Thyroid gland (tissue), 4 donors: ENCODE data around the gene TRAF3IP3. TPM values are rescaled to one million over a fixed set of nuclear protein-coding genes. Genes with fewer than 3 reads are reported as not detected.

Experiments
- DNase-seq, 2 donors: peaks; one replicate each; pipeline ENCODE4 v3.0.0-alpha.2; 2019
- H3K27ac ChIP-seq, 3 donors: fragments of 200-600 bp; sonication (generic); 1 replicate in 2 of 3; 2 replicates in 1 of 3; pipeline ENCODE4 v1.5.1; 2016 to 2019; ENCODE audit warnings: mild to moderate bottlenecking in 1 of 3, moderate library complexity in 1 of 3
- H3K27me3 ChIP-seq: fragments of 200-600 bp; sonication (generic); one replicate; pipeline ENCODE4 v1.5.1; 2019
- H3K36me3 ChIP-seq, 2 donors: fragments of 200-600 bp; sonication (generic); one replicate each; pipeline ENCODE4 v1.5.1; 2016 to 2019
- H3K4me1 ChIP-seq, 2 donors: fragments of 200-600 bp; sonication (generic); one replicate each; pipeline ENCODE4 v1.5.1; 2017 to 2019
- H3K4me3 ChIP-seq, 3 donors: fragments of 200-600 bp; sonication (generic); replicated peaks in 1 of 3; 1 replicate in 2 of 3; 2 replicates in 1 of 3; pipeline ENCODE4 v1.5.1; 2016; ENCODE audit warnings: mild to moderate bottlenecking in 1 of 3
- H3K9me3 ChIP-seq: fragments of 200-600 bp; sonication (generic); one replicate; pipeline ENCODE4 v1.5.1; 2017
- POLR2A ChIP-seq, 2 donors: fragments of 450-650 bp; IDR thresholded peaks; one replicate each; pipeline ENCODE4 v1.6.1; 2017; ENCODE audit warnings: antibody characterized with exemption in 2 of 2, mild to moderate bottlenecking in 2 of 2, moderate library complexity in 1 of 2
- WGBS, 2 donors: methylation state at CpG; one replicate each; pipeline ENCODE4 v1.1.5; 2017; 5-methylcytosine and 5-hydroxymethylcytosine counted together
- intact Hi-C: fragments of 100-400 bp; cut with DNase I; formaldehyde crosslinking; loops from one replicate; pipeline ENCODE4 v1.15.1; 2023
- total RNA-seq, 4 donors: library from RNA; depleted of rRNA; stranded (reverse); fragments of >200 nt; gene quantifications; one replicate each; pipeline ENCODE4 v1.2.3, GENCODE V29; 2016
- TF ChIP-seq, protein P1 (sequence below), 6 experiments: fragments of 200-600 bp in 3 of 6; fragments of 450-650 bp in 3 of 6; sonication (generic) in 3 of 6; IDR thresholded peaks; one replicate each; pipeline ENCODE4 v1.5.1; 2016 to 2019; ENCODE audit warnings: antibody characterized with exemption in 6 of 6, mild to moderate bottlenecking in 2 of 6, inconsistent platforms in 1 of 6, moderate library complexity in 1 of 6

Gene TRAF3IP3
- total RNA-seq, 4 donors from 2014 or later: 0.93 to 2.8 (median 2.3) TPM

DNA sequence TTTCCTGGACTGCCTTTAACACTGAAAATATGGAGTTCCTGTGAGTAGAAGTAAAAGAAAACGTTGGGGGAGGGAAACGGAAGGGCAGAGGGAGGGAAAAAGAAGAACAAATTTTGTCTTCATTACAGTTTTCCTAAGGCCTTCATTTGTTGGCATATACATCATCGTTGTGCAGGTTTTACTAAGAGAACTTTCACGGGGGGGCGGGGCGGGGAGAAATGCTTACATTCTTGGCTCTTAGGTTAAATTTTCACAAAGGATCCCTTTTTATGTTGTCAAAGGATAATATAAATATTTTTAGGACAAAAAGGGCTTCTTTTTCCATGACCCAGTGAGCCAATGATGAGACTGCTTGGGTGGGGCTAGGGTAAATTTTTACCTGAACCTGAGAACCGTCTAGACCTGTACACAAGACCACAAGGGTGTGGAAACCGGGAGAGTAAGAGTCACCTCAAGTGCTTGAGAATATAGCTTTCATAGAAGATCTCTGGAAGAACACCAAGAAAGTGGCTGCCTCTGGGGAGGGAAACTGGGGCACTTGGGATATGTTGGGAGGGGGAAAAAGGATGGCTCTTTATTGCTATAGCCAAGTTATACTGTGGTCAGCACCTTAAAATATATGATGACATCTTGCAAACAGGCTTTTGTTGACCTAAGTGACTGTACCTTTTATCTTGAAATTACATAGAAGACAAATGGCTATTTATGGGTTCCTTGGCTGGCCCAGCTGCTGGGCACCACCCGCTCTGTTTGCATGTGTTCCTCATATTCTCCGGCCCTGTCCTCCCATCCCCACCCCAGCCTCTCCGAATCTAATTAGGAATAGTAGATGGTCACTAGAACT, 70.0 kb downstream of the TRAF3IP3 start:
- no peak for DNase-seq
- Histone ChIP-seq H3K27ac (no peak overlapping the region), H3K4me1 (peaks cover 9 to 27% of the 10 kb centered on the region in 2 donors), H3K27me3 (no peaks in the 10 kb centered on the region), H3K4me3 (no peak overlapping the region), H3K36me3 (peaks cover 0 to 1% of the 10 kb centered on the region in 2 donors), H3K9me3 (no peaks in the 10 kb centered on the region)
- intact Hi-C loops: no loop called here
- 72% methylated on average over 11 of the region's 11 CpGs for WGBS, 2 donors
- TF ChIP-seq POLR2A (IDR thresholded peaks at IDR 0.05): no peak
- TF ChIP-seq, protein P1, sequence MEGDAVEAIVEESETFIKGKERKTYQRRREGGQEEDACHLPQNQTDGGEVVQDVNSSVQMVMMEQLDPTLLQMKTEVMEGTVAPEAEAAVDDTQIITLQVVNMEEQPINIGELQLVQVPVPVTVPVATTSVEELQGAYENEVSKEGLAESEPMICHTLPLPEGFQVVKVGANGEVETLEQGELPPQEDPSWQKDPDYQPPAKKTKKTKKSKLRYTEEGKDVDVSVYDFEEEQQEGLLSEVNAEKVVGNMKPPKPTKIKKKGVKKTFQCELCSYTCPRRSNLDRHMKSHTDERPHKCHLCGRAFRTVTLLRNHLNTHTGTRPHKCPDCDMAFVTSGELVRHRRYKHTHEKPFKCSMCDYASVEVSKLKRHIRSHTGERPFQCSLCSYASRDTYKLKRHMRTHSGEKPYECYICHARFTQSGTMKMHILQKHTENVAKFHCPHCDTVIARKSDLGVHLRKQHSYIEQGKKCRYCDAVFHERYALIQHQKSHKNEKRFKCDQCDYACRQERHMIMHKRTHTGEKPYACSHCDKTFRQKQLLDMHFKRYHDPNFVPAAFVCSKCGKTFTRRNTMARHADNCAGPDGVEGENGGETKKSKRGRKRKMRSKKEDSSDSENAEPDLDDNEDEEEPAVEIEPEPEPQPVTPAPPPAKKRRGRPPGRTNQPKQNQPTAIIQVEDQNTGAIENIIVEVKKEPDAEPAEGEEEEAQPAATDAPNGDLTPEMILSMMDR (IDR thresholded peaks at IDR 0.05): no peak

DNA sequence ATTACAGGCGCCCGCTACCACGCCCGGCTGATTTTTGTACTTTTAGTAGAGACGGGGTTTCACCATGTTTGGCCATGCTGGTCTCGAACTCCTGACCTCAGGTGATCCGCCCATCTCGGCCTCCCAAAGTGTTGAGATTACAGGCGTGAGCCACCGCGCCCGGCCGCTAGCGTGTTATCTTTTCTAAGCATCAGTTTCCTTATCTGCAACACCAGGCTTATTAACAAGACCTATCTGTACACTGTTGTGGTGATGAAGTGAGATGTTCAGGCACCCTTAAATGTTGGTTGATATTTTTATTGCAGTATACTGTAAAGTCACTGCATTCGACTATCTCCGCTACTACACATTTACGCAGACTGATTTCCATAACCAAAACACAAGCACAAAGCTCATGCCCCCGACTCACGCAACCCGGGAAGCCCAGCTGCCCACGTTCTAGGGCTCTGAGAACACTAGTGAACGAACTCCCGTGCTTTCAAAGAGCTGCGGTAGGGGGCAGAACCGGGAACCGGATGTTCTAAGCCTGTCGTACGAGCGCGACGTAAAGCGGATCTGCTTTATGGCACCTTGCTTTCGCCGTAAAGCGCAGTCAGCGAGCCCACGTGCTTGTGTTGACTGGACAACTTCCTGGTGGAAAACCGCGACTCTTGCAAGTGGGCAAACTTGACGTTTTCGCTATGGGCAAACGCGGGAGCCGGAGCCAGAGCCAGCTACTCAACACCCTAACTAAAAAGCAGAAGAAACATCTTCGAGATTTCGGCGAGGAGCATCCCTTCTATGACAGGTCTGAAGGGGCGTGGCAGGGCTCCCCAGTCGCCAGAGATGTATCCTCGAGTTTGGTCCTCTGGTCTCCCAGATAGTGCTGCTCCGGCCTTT, 71.8 kb downstream of the TRAF3IP3 start, which contains the start of gene UTP25:
Gene UTP25 (plus strand): TSS at position 589 of the 879 bp plus-strand sequence. CDS start 92 bp downstream, at position 681.
- Histone ChIP-seq H3K4me3 (peak within 1 kb of the TSS; percentile 57 to 77 (median 74)), H3K4me1 (peaks cover 9 to 22% of the 10 kb centered on the region in 2 donors), H3K36me3 (peaks cover 7 to 10% of the 10 kb centered on the region in 2 donors), H3K9me3 (no peaks in the 10 kb centered on the region), H3K27ac (peak within 1 kb of the TSS in 2 of 3 donors; percentile 33 to 62), H3K27me3 (no peaks in the 10 kb centered on the region)
- DNase-seq: peak; percentile 93
- intact Hi-C loops: no loop called here
- WGBS, 2 donors: 22 to 37% methylated on average over 33 to 48 of the region's 51 CpGs
- TF ChIP-seq, protein P1 (IDR thresholded peaks at IDR 0.05): peak; percentile 26 to 88 (median 66)
- TF ChIP-seq POLR2A (IDR thresholded peaks at IDR 0.05): peak in 1 of 2 donors; percentile 63

DNA sequence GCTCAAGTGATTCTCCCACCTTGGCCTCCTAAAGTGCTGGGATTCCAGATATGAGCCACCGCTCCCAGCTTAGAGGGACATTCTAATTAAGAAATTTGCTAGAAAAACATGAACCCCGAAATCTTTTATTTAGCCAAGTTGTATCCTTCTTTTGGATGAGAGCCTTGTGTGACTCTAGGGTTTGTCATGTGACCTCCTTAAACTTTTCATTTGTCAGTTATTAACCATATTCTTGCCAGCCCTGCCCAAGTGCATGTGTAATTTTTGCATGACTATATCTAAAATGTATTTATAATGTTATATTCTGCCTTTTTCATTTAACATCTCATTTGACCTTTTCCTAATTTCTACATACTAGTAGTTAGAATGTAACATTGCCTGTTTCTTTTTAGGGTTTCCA, 73.9 kb downstream of the TRAF3IP3 start:
- intact Hi-C loops: no loop called here
- peaks cover 25% of the 10 kb centered on the region in 2 donors for H3K36me3 ChIP-seq
- no peak overlapping the region for H3K4me3 ChIP-seq
- no peak overlapping the region for H3K27ac ChIP-seq
- H3K9me3 ChIP-seq: no peaks in the 10 kb centered on the region
- H3K27me3 ChIP-seq: no peaks in the 10 kb centered on the region
- H3K4me1 ChIP-seq: peaks cover 9 to 18% of the 10 kb centered on the region in 2 donors
- WGBS, 2 donors: 80 to 88% methylated on average over 2 of the region's 2 CpGs
- no peak for DNase-seq
- no peak for TF ChIP-seq POLR2A (IDR thresholded peaks at IDR 0.05)
- TF ChIP-seq, protein P1 (IDR thresholded peaks at IDR 0.05): no peak

DNA sequence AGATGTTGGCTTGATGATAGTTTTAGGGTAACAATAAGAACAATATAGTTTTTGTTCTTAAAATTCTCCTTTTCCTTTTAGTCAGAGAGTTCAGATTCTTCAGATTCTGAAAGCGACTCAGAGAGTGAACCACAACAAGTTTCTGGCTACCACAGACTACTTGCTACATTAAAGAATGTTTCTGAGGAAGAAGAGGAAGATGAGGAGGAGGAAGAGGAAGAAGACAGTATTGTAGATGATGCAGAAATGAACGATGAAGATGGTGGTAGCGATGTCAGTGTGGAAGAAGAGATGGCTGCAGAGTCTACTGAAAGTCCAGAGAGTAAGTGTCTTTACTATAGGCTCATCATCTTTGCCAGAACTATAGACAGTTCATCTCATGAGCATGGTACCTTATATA, 74.9 kb downstream of the TRAF3IP3 start:
- H3K4me1 ChIP-seq: peaks cover 9 to 18% of the 10 kb centered on the region in 2 donors
- no peaks in the 10 kb centered on the region for H3K27me3 ChIP-seq
- H3K4me3 ChIP-seq: no peak overlapping the region
- H3K36me3 ChIP-seq: peaks cover 26 to 31% of the 10 kb centered on the region in 2 donors
- 91 to 95% methylated on average over 3 of the region's 3 CpGs for WGBS, 2 donors
- TF ChIP-seq, protein P1 (IDR thresholded peaks at IDR 0.05): no peak
- TF ChIP-seq POLR2A (IDR thresholded peaks at IDR 0.05): no peak
- H3K27ac ChIP-seq: no peak overlapping the region
- intact Hi-C loops: no loop called here
- no peaks in the 10 kb centered on the region for H3K9me3 ChIP-seq
- no peak for DNase-seq
